Parathyroid adenoma (tissue), 2 donors: ENCODE results near the gene RPS6KA3.

Experiments
- H2AFZ ChIP-seq: fragments of 300-600 bp; sonication (generic); one replicate; pipeline ENCODE4 v1.7.0; 2017; ENCODE audit warnings: antibody characterized with exemption, mild to moderate bottlenecking
- H3K27ac ChIP-seq: fragments of 300-600 bp; sonication (generic); one replicate; pipeline ENCODE4 v1.7.0; 2017
- H3K27me3 ChIP-seq: fragments of 300-600 bp; sonication (generic); one replicate; pipeline ENCODE4 v1.7.0; 2017; ENCODE audit warnings: low read length; ENCODE audit not compliant: control insufficient read depth, insufficient read depth
- H3K36me3 ChIP-seq: fragments of 300-600 bp; sonication (generic); one replicate; pipeline ENCODE4 v1.7.0; 2017; ENCODE audit warnings: low read length; ENCODE audit not compliant: control insufficient read depth, insufficient read depth
- H3K4me1 ChIP-seq: fragments of 300-600 bp; sonication (generic); one replicate; pipeline ENCODE4 v1.7.0; 2017; ENCODE audit warnings: control low read depth
- H3K4me2 ChIP-seq: fragments of 300-600 bp; sonication (generic); one replicate; pipeline ENCODE4 v1.7.0; 2017; ENCODE audit warnings: low read length
- H3K4me3 ChIP-seq: fragments of 300-600 bp; sonication (generic); one replicate; pipeline ENCODE4 v1.7.0; 2017; ENCODE audit warnings: low read depth, low read length
- H3K79me2 ChIP-seq: fragments of 300-600 bp; sonication (generic); one replicate; pipeline ENCODE4 v1.7.0; 2017; ENCODE audit warnings: control low read depth
- H3K9ac ChIP-seq: fragments of 300-600 bp; sonication (generic); one replicate; pipeline ENCODE4 v1.7.0; 2017; ENCODE audit warnings: mild to moderate bottlenecking
- H3K9me3 ChIP-seq: fragments of 300-600 bp; sonication (generic); one replicate; pipeline ENCODE4 v1.7.0; 2017; ENCODE audit warnings: low read length; ENCODE audit not compliant: control insufficient read depth
- CTCF ChIP-seq: fragments of 300-600 bp; sonication (generic); IDR thresholded peaks from one replicate; pipeline ENCODE4 v1.7.0; 2017; ENCODE audit warnings: antibody characterized with exemption, mild to moderate bottlenecking
- donor health status: primary hyperparathyroidism.

RPS6KA3 gene

DNA sequence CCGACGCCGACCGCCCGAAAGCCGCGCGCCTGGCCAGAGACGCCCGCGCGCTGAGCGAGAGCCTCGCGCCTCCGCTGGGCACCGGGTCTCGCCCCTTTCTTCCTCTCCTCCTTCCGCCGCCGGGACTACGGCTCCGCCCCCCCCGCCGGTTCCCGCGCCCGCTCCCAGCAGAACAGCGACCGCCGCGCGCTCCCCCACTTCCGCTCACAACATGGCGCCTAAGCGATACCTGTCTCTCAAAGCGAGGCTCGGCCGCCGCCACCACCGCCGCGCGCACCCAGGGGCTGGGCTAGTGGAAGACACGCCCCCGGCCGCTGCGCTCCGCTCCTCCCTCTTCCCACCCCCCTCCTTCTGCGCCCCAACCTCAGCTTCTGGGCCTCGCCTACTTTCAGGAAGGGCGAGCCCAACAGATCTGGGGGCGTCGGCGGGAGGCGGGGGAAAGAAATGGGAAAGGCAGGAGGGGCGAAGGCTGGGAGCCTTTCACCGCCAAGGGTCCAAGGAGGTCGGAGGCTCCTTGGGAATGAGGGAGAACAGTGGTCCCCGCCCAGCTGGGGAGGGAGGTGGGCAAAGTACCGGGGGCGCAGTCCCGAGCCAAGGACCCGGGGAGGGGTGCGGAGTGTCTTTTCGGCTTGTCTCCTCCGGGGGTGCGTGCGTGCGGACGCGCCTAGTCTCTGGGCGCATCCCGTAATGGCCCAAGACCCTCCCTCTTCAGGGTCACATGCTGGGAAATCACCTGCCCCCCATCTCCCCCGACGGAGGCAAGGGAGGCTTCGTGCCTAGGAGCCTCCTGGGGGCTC lies at the start of gene RPS6KA3:
TSS of gene RPS6KA3 (minus strand) at position 100 of the 797 bp plus-strand sequence. CDS start 277 bp downstream, outside the sequence.
- peak within 1 kb of the TSS; percentile 28 for H3K9ac ChIP-seq
- H3K36me3 ChIP-seq = no peaks in the 10 kb centered on the region
- H3K4me1 ChIP-seq = no peaks in the 10 kb centered on the region
- peak within 1 kb of the TSS; percentile 89 for H2AFZ ChIP-seq
- H3K79me2 ChIP-seq = peaks cover 5% of the 10 kb centered on the region
- H3K27me3 ChIP-seq = no peaks in the 10 kb centered on the region
- no peaks in the 10 kb centered on the region for H3K9me3 ChIP-seq
- peak within 1 kb of the TSS; percentile 70 for H3K4me3 ChIP-seq
- TF ChIP-seq CTCF = no peak
- peak within 1 kb of the TSS; percentile 77 for H3K4me2 ChIP-seq
- H3K27ac ChIP-seq = peak within 1 kb of the TSS; percentile 86

GRCh38 chrX:20315140-20315539 lies 48.4 kb upstream of the RPS6KA3 start:
- Histone ChIP-seq H2AFZ (peak overlapping the region; percentile 11), H3K4me1 (no peaks in the 10 kb centered on the region), H3K4me3 (no peak overlapping the region), H3K36me3 (no peaks in the 10 kb centered on the region), H3K27me3 (no peaks in the 10 kb centered on the region), H3K27ac (no peak overlapping the region), H3K79me2 (no peaks in the 10 kb centered on the region), H3K9me3 (no peaks in the 10 kb centered on the region), H3K9ac (no peak overlapping the region), H3K4me2 (no peak overlapping the region)
- no peak for TF ChIP-seq CTCF

- Histone ChIP-seq H3K9ac (no peak overlapping the region), H3K9me3 (no peaks in the 10 kb centered on the region), H3K4me3 (no peak overlapping the region), H3K4me1 (no peaks in the 10 kb centered on the region), H3K4me2 (no peak overlapping the region), H3K79me2 (no peaks in the 10 kb centered on the region), H3K27ac (no peak overlapping the region), H2AFZ (no peak overlapping the region), H3K36me3 (no peaks in the 10 kb centered on the region), H3K27me3 (no peaks in the 10 kb centered on the region)
- TF ChIP-seq CTCF = no peak
These were observed 47.2 kb upstream of the RPS6KA3 start for GRCh38 chrX:20313899-20314298.

GRCh38 chrX:20312018-20312417 lies 45.3 kb upstream of the RPS6KA3 start:
- Histone ChIP-seq H3K9me3 (no peaks in the 10 kb centered on the region), H3K4me1 (no peaks in the 10 kb centered on the region), H3K4me2 (no peak overlapping the region), H3K27me3 (no peaks in the 10 kb centered on the region), H3K27ac (no peak overlapping the region), H3K36me3 (no peaks in the 10 kb centered on the region), H3K79me2 (no peaks in the 10 kb centered on the region), H3K4me3 (no peak overlapping the region), H3K9ac (no peak overlapping the region), H2AFZ (no peak overlapping the region)
- no peak for TF ChIP-seq CTCF

DNA sequence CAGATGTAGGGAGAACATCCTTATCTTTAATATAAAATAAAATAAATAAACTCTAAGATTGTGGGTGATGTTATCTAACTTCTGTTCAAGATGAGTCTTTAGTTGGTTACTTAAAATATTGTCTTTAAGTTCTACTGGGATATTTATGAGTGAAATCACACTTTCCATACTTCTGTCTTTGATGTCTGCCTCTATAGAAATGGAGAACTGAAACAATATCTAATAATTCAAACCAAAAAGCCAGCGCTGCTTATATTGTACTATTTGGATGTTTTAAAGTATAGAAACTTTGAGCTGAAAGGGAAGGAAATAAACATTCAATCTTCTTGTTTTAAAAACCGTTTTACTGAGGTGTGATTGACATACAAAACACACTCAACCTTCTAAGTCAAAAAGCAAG lies 44.8 kb upstream of the RPS6KA3 start:
- no peak overlapping the region for H2AFZ ChIP-seq
- H3K4me3 ChIP-seq = no peak overlapping the region
- no peaks in the 10 kb centered on the region for H3K4me1 ChIP-seq
- H3K79me2 ChIP-seq = no peaks in the 10 kb centered on the region
- no peak for TF ChIP-seq CTCF
- no peak overlapping the region for H3K9ac ChIP-seq
- H3K9me3 ChIP-seq = no peaks in the 10 kb centered on the region
- H3K27me3 ChIP-seq = no peaks in the 10 kb centered on the region
- H3K27ac ChIP-seq = no peak overlapping the region
- H3K4me2 ChIP-seq = no peak overlapping the region
- no peaks in the 10 kb centered on the region for H3K36me3 ChIP-seq
